Esophagus muscularis mucosa (tissue), 4 donors: ENCODE measurements around the gene AHI1. TPM values are rescaled to one million over a fixed set of nuclear protein-coding genes. Genes with fewer than 3 reads are reported as not detected.

Experiments used
- DNase-seq: peaks from one replicate; pipeline ENCODE4 v3.0.0-alpha.2; 2017; ENCODE audit errors: extremely low spot score
- H3K27ac ChIP-seq, 4 donors: fragments of 200-600 bp; sonication (generic); replicated peaks in 1 of 4; 1 replicate in 3 of 4; 2 replicates in 1 of 4; pipeline ENCODE4 v1.5.1; 2016 to 2019; ENCODE audit warnings: mild to moderate bottlenecking in 1 of 4
- H3K27me3 ChIP-seq, 4 donors: fragments of 200-600 bp; sonication (generic); one replicate each; pipeline versions ENCODE4 v1.5.1 to v1.6.0; 2016 to 2019
- H3K36me3 ChIP-seq, 4 donors: fragments of 200-600 bp; sonication (generic); one replicate each; pipeline ENCODE4 v1.5.1; 2016 to 2019
- H3K4me1 ChIP-seq, 4 donors: fragments of 200-600 bp; sonication (generic); one replicate each; pipeline ENCODE4 v1.5.1; 2016 to 2019
- H3K4me3 ChIP-seq, 4 donors: fragments of 200-600 bp; sonication (generic); 1 replicate in 2 of 4; 2 replicates in 2 of 4; pipeline ENCODE4 v1.5.1; 2016 to 2019; ENCODE audit warnings: mild to moderate bottlenecking in 4 of 4, moderate library complexity in 1 of 4
- H3K9me3 ChIP-seq, 4 donors: fragments of 200-600 bp; sonication (generic); 1 replicate in 3 of 4; 2 replicates in 1 of 4; pipeline ENCODE4 v1.5.1; 2016 to 2019
- EP300 ChIP-seq: sonication (generic); formaldehyde crosslinking; IDR thresholded peaks from one replicate; pipeline ENCODE4 v1.6.1; 2017; ENCODE audit warnings: antibody characterized with exemption
- POLR2A ChIP-seq: fragments of 450-650 bp; IDR thresholded peaks from one replicate; pipeline ENCODE4 v1.6.1; 2017; ENCODE audit warnings: antibody characterized with exemption, moderate library complexity, mild to moderate bottlenecking, low read depth
- POLR2AphosphoS5 ChIP-seq, 2 donors: sonication (generic); formaldehyde crosslinking; IDR thresholded peaks; one replicate each; pipeline ENCODE4 v1.6.1; 2017; ENCODE audit warnings: antibody characterized with exemption in 2 of 2
- WGBS: methylation state at CpG from one replicate; pipeline ENCODE4 v1.1.5; 2018; 5-methylcytosine and 5-hydroxymethylcytosine counted together
- intact Hi-C: fragments of 100-400 bp; cut with DNase I; formaldehyde crosslinking; loops from one replicate; pipeline ENCODE4 v1.15.1; 2023
- total RNA-seq, 4 donors: library from RNA; depleted of rRNA; stranded (reverse); fragments of >200 nt; gene quantifications; one replicate each; pipeline versions ENCODE4 v1.1.0 to v1.2.1, GENCODE V29; 2016
- TF ChIP-seq, protein P1 (sequence below), 3 experiments: fragments of 200-600 bp in 2 of 3; fragments of 450-650 bp in 1 of 3; sonication (generic) in 2 of 3; IDR thresholded peaks; one replicate each; pipeline ENCODE4 v1.5.1; 2017 to 2019; ENCODE audit warnings: antibody characterized with exemption in 3 of 3, mild to moderate bottlenecking in 2 of 3, moderate library complexity in 1 of 3

AHI1 gene
- total RNA-seq, 4 donors from 2014 or later = 11.4 to 28.7 (median 16.2) TPM

GRCh38 chr6:135331002-135331401, 166.5 kb downstream of the AHI1 start:
- H3K4me1 ChIP-seq = no peaks in the 10 kb centered on the region

GRCh38 chr6:135329851-135330803, 167.4 kb downstream of the AHI1 start:
- no peaks in the 10 kb centered on the region for H3K9me3 ChIP-seq
- H3K4me1 ChIP-seq = no peaks in the 10 kb centered on the region
- TF ChIP-seq EP300 = no peak
- TF ChIP-seq POLR2A = no peak
- TF ChIP-seq, protein P1, sequence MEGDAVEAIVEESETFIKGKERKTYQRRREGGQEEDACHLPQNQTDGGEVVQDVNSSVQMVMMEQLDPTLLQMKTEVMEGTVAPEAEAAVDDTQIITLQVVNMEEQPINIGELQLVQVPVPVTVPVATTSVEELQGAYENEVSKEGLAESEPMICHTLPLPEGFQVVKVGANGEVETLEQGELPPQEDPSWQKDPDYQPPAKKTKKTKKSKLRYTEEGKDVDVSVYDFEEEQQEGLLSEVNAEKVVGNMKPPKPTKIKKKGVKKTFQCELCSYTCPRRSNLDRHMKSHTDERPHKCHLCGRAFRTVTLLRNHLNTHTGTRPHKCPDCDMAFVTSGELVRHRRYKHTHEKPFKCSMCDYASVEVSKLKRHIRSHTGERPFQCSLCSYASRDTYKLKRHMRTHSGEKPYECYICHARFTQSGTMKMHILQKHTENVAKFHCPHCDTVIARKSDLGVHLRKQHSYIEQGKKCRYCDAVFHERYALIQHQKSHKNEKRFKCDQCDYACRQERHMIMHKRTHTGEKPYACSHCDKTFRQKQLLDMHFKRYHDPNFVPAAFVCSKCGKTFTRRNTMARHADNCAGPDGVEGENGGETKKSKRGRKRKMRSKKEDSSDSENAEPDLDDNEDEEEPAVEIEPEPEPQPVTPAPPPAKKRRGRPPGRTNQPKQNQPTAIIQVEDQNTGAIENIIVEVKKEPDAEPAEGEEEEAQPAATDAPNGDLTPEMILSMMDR (IDR thresholded peaks at IDR 0.05) = no peak
- no peak for TF ChIP-seq POLR2AphosphoS5 (IDR thresholded peaks at IDR 0.05)
- 90% methylated on average over 12 of the region's 13 CpGs for WGBS
- intact Hi-C loops = no loop called here
- H3K4me3 ChIP-seq = no peak overlapping the region
- DNase-seq = no peak
- no peak overlapping the region for H3K27ac ChIP-seq
- no peaks in the 10 kb centered on the region for H3K27me3 ChIP-seq
- H3K36me3 ChIP-seq = peaks cover 0 to 8% (median 3%) of the 10 kb centered on the region in 4 donors

More at GRCh38 chr6:135331002-135331401, 166.5 kb downstream of the AHI1 start:
- TF ChIP-seq POLR2AphosphoS5 (IDR thresholded peaks at IDR 0.05) (no peak), POLR2A (no peak), EP300 (no peak)
- TF ChIP-seq, protein P1 (IDR thresholded peaks at IDR 0.05) = no peak
- WGBS = 92% methylated on average over 2 of the region's 2 CpGs
- Histone ChIP-seq H3K9me3 (no peaks in the 10 kb centered on the region), H3K27me3 (no peaks in the 10 kb centered on the region), H3K36me3 (peaks cover 0 to 7% (median 3%) of the 10 kb centered on the region in 4 donors), H3K27ac (no peak overlapping the region), H3K4me3 (no peak overlapping the region)
- intact Hi-C loops = no loop called here
- no peak for DNase-seq

GRCh38 chr6:135328136-135328535, 169.4 kb downstream of the AHI1 start:
- no peak for DNase-seq
- intact Hi-C loops = no loop called here
- H3K4me3 ChIP-seq = no peak overlapping the region
- H3K36me3 ChIP-seq = peaks cover 0 to 13% (median 3%) of the 10 kb centered on the region in 4 donors
- TF ChIP-seq, protein P1 (IDR thresholded peaks at IDR 0.05) = no peak
- TF ChIP-seq POLR2AphosphoS5 (IDR thresholded peaks at IDR 0.05) (no peak), EP300 (no peak), POLR2A (no peak)
- H3K9me3 ChIP-seq = no peaks in the 10 kb centered on the region
- H3K27ac ChIP-seq = no peak overlapping the region
- H3K27me3 ChIP-seq = no peaks in the 10 kb centered on the region
- H3K4me1 ChIP-seq = no peaks in the 10 kb centered on the region
- WGBS = 94% methylated on average over 1 of the region's 1 CpG

- Histone ChIP-seq H3K4me1 (no peaks in the 10 kb centered on the region), H3K27me3 (no peaks in the 10 kb centered on the region), H3K4me3 (no peak overlapping the region), H3K9me3 (no peaks in the 10 kb centered on the region), H3K27ac (no peak overlapping the region), H3K36me3 (peaks cover 0 to 13% (median 3%) of the 10 kb centered on the region in 4 donors)
- no peak for TF ChIP-seq EP300
- TF ChIP-seq, protein P1 (IDR thresholded peaks at IDR 0.05) = no peak
- TF ChIP-seq POLR2AphosphoS5 (IDR thresholded peaks at IDR 0.05) = no peak
- TF ChIP-seq POLR2A = no peak
- WGBS = 92% methylated on average over 4 of the region's 4 CpGs
- no peak for DNase-seq
- intact Hi-C loops = no loop called here
Measured at GRCh38 chr6:135325624-135326424, 171.7 kb downstream of the AHI1 start.
